Cardiac septum (tissue), 1 donor: ENCODE results near the gene SIN3A. TPM values are rescaled to one million over a fixed set of nuclear protein-coding genes. Genes with fewer than 3 reads are reported as not detected.
"Not testable (repeated sequence)": the region's sequence is repeated elsewhere in the genome, so short reads cannot be mapped to it uniquely, and the experiment has no call there.

Source experiments
- DNase-seq: peaks from one replicate; pipeline ENCODE4 v3.0.0-alpha.2; 2020; ENCODE audit warnings: low spot score
- intact Hi-C: fragments of 100-400 bp; cut with DNase I; formaldehyde crosslinking; loops from one replicate; pipeline ENCODE4 v1.14.0; 2022
- total RNA-seq: library from RNA; stranded (reverse); fragmentation: NEBNext Ultra II Directional; extraction: Animal tissue kit (Norgen Biotek cat#: 25700); gene quantifications from one replicate; pipeline ENCODE4 v1.2.1, GENCODE V29; 2021
- donor health status: DM: no; HTN: no; CAD: no.

SIN3A gene
- total RNA-seq, 1 donor from 2014 or later, result 30.6 TPM

DNA sequence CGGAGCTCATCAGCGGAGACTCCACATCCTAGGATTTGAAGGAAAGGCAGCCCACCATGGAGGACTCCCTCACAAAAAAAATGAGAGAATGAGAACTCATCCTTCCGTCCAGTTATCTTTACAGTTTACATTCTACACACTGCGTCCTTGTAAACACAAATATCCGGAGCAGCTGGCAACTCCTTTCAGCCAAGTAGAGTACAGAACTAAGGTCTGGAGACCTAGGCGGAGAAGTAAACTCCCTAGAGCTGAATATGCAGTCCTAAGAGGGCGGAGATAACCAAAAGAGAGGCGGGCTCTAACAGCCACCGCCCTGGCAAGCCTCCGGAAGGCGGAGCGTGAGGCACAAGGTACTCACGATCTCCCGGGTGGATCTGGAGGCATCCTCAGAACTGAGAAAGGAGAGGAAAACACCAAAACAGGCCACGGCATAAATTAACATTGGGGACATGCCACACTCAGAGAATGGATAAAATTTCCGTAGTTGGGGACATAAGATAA is 924 bp upstream of the SIN3A start:
- intact Hi-C loops, result loop anchor here (5.0 to 10.0 kb wide), 4 partner anchors 85 to 390 kb away; partner anchors contain the start of genes MAN2C1, PTPN9, SNX33 and UBE2Q2
- DNase-seq, result peak; percentile 92

DNA sequence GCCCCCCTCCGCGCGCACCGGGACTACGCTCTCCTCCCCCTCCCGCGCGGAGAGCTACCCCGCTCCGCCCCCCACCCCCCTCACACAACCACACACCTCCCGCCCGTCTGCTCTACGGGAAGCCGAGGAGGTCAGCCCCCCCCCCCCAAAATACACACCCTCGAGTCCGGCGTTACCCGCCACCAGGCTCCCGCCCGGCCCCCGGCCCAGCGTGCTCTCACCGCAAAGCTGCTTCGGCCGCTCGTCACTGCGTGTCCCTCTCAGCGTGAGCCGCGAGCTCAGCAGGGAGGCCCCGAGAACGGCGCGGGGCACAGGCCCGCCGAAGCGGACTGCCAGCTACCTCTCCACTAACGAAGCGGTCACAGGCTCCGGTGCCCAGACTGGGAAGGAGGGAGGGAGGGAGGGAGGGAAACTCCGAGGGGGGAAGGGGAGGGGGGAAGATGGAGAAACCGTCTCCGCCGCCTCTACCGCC is 252 bp downstream of the SIN3A start:
- DNase-seq, result no peak
- intact Hi-C loops, result loop anchor here (2.0 to 10.0 kb wide), 5 partner anchors 84 to 391 kb away; partner anchors contain the start of genes MAN2C1, PTPN9, SNUPN and SNX33

DNA sequence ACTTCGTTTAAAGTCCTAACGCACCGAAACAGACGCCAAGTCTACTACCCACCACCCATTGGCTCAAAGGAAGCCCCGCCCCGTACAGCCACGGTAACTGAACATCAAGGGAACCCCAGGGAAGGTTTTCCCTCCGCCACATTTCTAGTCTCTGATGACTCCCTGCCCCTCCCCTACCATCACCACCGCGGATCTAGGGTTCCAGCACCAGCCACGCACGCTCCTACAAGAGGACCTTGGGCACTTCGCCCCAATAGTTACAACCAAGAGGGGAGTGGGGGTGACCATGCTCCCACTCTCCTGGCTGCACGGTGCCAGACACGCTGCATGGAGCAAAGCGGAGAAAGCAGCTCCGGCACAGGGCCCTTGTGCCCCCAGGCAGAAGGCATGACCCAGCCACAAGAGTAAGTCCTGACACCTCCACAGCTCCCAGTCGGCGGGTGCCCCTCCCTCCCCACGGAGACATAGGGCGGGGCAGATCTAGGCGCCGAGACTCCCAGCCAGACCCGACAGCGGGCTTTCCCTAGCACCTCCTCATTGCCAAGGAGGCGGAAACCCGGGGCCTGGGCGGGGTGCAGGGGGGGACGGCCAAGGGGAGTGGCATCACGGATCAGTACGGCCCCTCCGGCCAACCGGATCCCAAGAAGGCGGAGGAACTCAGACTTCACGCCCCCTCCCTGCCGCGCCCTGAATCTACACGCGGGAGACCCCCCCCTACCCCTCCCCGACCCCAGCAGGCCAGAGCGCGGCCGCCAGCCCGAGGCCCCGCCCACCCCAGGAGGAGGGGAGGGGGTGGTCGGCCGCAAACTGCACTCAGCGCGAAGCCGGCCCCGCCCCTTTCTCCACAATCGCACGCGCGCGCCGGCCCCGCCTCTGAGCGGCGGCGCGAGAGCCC is 936 bp downstream of the SIN3A start:
- DNase-seq, result peak; percentile 99
- intact Hi-C loops, result loop anchor here (2.0 to 10.0 kb wide), 5 partner anchors 83 to 392 kb away; partner anchors contain the start of genes MAN2C1, PTPN9, SNUPN and SNX33

DNA sequence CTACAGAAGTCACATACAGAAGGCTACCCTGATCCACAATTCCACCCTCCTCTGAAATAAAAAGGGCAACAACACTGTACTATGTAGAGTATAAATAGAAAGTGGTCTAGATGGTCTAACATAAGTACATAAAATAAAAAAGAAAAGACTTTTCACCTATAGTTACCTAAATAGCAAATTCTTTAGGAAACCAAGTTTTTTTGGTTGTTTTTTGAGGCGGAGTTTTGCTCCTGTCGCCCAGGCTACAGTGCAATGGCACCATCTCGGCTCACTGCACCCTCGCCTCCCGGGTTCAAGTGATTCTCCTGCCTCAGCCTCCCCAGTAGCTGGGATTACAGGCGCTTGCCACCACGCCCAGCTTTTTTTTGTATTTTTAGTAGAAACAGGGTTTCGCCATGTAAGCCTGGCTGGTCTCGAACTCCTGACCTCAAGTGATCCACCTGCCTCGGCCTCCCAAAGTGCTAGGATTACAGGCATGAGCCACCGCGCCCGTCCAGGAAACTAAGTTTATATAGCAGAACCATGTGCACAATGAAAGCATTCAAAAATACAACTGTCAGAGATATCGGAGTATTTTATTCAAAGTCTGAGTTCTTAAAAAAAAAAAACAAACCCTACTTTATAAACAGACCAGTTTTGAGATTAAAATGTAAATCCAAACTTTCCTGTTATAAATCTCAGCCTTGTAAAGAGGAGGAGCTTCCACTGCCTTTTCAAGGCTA is 1.7 kb downstream of the SIN3A start:
- DNase-seq, result no peak
- intact Hi-C loops, result loop anchor here (2.0 to 10.0 kb wide), 5 partner anchors 82 to 393 kb away; partner anchors contain the start of genes MAN2C1, PTPN9, SNUPN and SNX33

DNA sequence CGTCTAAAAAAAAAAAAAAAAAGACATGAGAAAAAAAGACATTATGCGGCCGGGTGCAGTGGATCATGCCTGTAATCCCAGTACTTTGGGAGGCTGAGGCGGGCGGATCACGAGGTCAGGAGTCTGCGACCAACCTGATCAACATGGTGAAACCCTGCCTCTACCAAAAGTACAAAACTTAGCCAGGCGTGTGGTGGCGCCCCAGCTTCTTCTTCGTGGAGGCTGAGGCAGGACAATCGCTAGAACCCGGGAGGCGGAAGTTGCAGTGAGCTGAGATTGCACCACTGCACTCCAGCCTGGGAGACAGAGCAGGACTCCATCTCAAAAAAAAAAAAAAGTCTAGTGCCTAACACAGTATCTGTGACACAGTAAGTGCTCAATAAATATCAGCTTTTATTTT is 3.3 kb downstream of the SIN3A start:
- intact Hi-C loops, result not testable (repeated sequence)
- DNase-seq, result peak; percentile 77

DNA sequence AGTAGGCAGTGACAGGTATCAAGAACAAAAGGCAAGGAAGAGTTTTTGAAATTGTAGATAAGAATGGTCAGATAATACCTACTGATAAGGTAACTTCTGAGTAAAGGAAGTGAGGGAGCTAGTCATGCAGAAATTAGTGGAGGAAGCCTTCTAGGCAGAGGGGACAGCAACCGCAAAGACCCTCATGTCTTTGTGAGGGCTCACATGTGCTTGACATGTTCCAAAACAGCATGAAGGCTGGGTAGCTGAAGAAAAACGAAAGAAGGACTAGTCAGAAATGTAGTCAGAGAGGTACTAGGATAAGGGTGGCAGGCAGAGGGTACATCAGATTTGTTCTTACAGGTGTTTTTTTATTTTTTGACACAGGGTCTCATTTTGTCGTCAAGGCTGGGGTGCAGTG is 5.3 kb downstream of the SIN3A start:
- intact Hi-C loops, result no loop called here
- DNase-seq, result no peak

DNA sequence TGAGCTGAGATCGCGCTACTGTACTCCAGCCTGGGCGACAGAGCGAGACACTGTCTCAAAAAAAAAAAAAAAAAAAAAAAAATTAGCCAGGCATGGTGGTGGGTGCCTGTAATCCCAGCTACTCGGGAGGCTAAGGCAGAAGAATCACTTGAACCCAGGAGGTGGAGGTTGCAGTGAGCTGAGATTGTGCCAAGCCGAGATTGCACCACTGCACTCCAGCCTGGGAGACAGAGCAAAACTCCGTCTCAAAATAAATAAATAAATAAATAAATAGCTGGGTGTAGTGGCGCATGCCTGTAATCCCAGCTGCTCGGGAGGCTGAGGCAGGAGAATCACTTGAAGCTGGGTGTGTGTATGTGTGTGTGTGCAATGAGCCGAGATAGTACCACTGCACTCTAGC is 6.2 kb downstream of the SIN3A start:
- DNase-seq, intact Hi-C loops: not testable (repeated sequence)

DNA sequence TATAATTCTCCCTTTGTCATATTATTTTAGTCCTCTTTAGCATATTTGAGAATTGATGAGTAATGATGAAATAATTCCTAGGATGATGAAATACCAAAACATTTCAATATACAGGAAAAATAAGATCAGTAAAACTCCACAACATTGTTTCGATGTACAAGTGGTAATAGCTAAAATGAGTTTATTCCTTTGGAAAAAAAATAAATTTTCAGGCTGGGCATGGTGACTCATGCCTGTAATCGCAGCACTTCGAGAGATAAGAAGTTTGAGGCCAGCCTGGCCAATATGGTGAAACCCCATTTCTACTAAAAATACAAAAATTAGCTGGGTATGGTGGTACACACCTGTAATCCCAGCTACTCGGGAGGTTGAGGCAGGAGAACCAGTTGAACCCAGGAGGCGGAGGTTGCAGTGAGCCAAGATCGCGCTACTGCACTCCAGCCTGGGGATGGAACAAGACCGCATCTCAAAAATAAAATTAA is 7.5 kb downstream of the SIN3A start:
- intact Hi-C loops, DNase-seq: not testable (repeated sequence)

DNA sequence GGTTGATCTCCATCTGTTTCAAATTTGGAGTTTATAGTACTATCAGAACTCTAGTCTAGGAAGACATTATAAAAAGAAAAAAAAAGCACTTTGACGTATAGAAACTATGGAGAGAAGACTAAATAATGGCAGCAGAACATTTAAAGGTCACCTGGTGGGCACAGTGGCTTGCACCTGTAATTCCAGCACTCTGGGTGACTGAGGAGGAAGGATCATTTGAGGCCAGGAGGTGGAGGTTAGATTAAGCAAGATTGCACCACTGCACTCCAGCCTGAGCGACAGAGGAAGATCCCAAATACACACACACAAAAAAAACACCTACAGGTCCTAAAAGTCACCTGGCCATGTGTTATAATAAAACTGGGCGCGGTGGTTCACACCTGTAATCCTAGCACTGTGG is 13.8 kb downstream of the SIN3A start:
- intact Hi-C loops, result no loop called here

DNA sequence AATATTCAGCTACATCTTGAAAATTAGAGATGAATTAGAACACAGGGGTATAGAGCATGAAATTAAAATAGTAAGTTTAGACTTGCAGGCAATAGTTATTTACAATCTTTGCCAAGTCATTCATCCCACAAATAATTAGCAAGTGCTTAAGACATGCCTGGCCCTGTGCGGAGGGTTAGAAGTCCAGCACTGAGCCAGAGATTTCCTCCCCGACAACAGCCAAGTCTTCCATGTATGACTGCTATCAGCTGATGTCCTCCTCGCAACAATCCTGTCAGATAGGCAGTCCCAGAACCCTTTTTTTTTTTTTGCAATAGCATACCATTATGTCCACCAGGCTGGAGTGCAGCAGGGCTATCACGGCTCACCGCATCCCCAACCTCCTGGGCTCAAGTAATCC is 14.6 kb downstream of the SIN3A start:
- DNase-seq, result no peak
- intact Hi-C loops, result no loop called here

More for the DNA sequence above, 13.8 kb downstream of the SIN3A start:
- no peak for DNase-seq

DNA sequence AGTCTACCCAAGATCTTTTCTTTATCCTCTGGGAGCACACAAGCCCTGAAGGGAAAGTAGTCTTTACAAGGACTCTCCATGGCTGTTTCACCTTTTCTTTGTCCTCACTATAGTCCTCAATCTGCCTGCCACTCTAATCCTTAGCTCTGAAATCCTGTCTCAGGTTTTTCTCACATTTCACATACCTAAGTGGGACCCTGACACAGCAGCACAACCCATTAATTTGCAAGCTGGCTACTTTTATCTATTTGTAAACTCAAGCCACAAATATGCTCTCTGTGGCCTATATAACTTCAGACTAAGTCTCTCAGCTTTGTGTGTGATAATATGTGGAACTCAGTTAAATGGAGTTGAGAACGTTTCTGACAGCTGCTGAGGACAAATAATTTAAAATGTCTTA is 19.8 kb downstream of the SIN3A start:
- intact Hi-C loops, result no loop called here
- DNase-seq, result no peak

DNA sequence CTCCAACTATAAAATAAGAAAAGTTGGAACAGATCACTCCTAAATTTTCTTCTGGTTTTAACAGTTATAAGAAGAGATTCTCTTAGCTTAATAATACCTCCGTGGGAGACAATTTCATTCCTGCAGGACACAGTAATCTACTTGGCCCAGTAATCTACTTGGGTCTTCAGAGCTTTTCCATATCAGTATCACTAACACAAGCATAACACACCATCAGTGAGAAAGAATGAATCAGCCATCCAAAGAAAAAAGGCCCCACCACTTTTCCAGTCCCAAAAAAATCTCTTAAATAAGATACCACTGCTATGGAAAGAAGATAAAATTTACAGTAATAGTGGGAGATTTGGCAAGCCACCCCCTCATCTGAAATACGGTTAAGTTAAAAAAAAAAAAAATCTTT is 20.2 kb downstream of the SIN3A start:
- intact Hi-C loops, result no loop called here
- DNase-seq, result no peak

DNA sequence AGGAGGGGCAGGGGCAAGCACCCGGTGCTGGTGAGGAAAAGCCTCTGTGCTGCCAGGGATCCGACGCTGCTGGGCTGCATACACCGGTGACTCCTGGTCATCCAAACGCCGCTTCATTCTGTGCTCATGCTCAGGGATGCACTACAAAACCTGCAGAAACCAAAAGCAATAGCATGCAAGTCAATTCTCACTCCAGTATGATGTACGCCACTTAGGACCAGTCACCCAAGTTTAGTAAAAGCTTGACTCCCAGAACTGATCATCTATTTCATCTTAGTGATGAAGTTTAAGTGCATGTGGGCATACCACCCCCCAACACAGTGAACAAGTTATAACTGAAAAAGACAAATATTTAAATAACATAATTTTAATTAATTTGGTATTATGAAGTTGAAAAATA is 21.2 kb downstream of the SIN3A start:
- intact Hi-C loops, result no loop called here
- DNase-seq, result no peak

DNA sequence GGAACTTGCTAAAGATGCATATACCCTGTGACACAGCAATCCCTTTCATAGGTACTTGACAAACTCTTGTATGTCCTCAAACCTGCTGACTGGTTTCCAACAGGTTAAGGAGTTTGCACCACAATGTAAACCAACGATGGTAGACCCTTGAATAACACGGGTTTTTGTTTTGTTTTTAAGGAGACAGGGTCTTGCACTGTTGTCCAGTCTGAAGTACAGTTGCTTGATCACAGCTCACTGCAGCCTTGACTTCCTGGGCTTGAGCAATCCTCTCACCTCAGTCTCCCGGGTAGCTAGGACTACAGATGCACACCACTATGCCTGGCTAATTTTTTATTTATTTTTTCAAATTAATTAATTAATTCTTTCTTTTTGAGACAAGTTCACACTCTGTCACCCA is 23.3 kb downstream of the SIN3A start:
- intact Hi-C loops, result no loop called here
- DNase-seq, result no peak

DNA sequence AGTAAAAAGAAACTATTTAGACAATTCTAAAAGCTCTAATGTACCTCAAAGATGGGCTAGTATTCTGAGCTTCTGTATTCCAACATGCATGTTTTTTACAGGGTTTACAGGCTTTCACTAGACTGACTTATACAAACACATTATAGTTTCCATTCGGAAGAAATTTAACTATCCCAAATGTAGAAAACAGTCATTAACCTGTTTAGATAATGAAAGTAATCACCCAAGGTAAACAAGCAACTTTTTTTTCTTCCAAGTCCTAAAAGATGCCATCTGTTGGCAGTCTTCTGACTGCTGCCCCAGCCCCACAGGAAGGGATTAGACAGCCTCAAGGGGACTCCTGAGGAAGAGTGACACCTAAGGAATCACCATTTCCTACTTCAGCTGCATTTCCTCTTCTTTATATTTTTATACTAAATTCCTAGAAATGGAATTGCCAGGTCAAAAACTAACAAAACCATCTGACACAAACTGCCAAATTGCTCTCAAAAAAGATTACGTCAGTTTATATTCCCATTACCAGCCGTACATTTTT is 25.5 kb downstream of the SIN3A start:
- no peak for DNase-seq
- intact Hi-C loops, result no loop called here

DNA sequence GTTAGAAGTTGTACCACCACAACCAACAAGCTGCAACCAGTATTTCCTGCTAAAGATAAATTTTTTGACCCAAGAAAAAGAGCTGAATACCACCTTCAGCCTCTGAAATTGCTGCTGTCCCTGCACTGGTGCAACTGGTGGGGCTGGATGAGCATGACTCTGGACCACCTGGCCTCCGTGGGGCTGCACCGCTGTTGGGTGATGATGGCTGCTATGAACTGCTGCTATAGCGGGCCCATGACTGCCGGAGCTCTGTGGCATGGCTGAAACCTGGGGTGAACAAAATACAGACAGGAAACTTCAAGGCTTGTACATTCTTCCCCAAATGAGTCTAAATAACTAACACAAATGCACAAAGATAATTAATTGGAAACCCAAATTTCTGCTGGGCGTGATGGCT is 28.9 kb downstream of the SIN3A start:
- DNase-seq, result no peak
- intact Hi-C loops, result no loop called here

DNA sequence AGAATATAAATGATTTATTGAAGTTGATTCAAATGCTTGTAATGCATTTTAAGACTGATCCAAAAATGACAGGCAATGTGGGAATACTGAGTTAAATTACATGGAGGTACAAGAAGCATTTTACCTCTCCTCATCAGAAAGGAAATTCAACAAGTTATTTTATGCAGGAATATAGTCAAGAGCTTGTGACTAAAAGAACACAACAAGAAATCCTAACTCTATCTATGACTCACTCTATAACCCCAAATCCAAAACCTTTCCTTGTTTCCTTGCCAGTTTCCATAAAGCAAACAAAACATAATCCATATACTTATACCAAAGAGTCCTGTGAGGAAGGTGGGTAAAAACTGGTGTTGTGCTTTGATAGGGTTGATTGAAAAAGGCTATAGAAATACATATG is 30.8 kb downstream of the SIN3A start:
- intact Hi-C loops, result no loop called here

DNA sequence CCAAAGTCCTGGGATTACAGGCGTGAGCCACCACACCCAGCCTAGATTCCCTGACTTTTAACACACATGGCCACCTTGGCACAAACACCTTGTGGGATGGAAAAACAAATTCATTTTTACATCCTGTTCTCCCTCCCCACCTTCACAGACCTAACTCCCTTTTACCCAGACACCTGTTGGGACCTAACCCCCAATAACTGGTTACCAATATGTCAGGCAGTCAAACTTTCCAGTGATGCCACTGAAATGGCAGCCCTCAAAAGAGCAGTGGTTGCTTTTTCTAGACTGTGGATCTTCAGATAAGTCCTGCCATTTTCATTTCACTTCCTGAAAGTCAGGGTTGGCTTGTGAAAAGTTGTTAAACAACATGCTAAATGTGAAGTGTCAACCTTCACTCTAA is 34.9 kb downstream of the SIN3A start:
- intact Hi-C loops, result no loop called here
- no peak for DNase-seq

More for the DNA sequence above, 30.8 kb downstream of the SIN3A start:
- DNase-seq, result no peak

DNA sequence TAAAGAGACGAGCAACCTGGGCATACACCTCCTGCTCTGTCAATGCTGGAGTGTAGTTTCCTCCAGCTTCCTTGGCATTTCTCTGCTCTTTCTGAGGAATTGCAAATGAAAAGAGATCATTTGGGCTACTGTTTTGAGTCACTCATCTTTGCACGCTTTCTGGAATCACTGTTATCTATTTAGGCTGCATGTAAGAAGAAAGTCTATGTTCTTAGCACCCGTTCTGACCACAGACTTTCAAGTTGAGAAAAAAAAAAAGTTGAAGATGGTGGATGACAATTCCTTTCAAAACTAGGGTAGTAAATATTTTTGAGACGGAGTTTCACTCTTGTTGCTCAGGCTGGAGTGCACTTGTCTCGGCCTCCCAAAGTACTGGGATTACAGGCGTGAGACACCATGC is 41.3 kb downstream of the SIN3A start:
- intact Hi-C loops, result no loop called here
- DNase-seq, result no peak

DNA sequence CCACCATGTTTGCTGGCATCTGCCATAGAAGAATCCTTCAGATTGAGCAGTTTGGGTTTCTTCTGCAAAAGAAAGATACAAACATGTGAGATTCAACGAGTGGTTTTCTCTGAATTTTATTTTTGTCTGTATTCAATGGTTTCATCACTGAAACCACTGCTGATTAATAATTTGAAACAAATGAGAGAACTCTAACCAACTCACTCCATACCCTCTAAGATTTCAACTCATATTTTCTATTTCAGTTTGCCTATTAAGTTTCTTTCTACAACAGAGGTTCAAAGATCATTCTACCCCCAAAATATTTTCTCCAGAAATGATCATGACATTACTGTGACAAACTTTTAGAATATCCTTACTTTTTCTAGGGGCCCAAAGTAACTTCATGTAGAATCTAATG is 44.4 kb downstream of the SIN3A start:
- DNase-seq, result no peak
- intact Hi-C loops, result no loop called here
